Measurements from ENCODE around the gene MGRN1.

MGRN1 gene

GRCh38 chr16:4684058-4684715 is 59.6 kb downstream of the MGRN1 start:
- DNase-seq (ENCODE audit: extremely low read depth in 1 of 2, low read depth in 1 of 2): no peak

- no peak for DNase-seq (ENCODE audit: extremely low read depth in 1 of 2, low read depth in 1 of 2)
These were observed 60.1 kb downstream of the MGRN1 start for GRCh38 chr16:4684763-4685162.

DNA sequence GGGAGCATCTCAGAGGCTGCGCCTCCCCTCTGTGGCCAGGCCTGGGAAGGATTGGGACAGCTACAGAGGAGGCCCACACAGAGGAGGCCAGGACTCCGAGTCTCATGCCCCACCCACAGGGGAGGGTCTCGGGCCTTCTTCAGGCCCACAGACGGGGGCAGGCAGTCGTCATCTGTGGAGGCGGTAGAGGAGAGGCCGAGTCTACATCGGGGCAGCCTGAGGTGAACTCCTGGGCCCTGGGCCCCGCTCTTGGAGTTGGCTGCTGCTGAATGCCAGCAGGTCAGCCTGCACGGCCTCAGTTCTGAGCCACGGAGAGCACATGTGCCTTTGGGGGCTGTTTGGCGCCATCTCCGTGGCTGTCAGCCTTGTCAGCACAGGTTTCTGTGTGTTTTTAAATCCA is 60.7 kb downstream of the MGRN1 start:
- DNase-seq (ENCODE audit: extremely low read depth in 1 of 2, low read depth in 1 of 2): no peak

- no peak for DNase-seq (ENCODE audit: extremely low read depth in 1 of 2, low read depth in 1 of 2)
These were observed 61.3 kb downstream of the MGRN1 start for GRCh38 chr16:4685776-4686496.

DNA sequence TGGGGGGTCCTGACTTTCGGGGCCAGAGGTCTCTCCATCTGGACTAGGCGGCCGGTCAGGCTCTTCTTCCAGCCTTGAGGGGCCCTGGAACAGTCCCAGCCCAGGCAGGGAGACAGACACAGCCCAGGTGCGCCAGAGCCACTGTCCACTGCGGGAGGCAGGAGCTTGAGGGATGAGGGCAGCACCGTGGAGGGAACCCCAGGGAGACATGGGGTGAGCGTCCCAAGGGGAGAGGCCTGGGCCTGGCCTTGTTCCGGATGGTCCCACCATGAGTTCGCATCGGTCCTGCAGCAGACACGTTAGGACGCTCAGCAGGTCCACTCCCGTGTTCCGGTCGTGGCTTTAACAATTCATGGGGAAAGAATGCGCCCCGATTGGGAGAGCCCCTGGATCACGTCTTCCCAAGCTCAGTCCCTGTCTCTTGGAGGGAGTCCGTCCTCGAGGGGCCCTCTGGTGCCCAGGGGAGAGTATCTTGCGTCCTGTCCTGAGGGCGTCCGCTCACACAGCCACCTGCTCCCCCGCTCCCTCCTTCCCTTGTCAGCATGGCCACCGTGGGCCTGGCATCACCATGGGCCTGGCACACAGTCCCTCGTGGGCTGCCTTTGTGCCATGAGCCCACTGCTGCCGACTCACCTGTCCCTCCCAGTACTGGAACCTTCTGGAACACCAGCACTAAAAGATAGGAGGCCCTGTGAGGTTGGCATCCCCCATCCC is 62.0 kb downstream of the MGRN1 start:
- DNase-seq (ENCODE audit: extremely low read depth in 1 of 2, low read depth in 1 of 2): no peak

DNA sequence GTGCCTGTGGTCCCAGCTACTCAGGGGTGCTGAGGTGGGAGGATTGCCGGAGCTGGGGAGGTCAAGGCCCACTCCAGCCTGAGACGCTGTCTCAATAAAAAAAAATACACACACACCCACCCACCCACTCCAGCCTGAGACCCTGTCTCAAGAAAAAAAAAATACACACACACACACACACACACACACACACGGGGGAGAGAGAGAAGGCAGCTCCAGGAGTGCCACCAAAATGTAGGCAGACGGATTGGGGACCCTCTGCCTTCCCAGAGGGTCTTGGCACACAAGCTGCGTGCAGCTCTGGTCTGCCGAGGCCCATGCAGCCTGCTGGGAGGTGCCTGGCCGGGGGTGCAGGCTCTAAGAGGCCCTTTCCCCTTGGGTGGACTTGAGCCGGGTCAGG is 62.8 kb downstream of the MGRN1 start:
- DNase-seq (ENCODE audit: extremely low read depth in 1 of 2, low read depth in 1 of 2): no peak

GRCh38 chr16:4687946-4688673 is 63.5 kb downstream of the MGRN1 start:
- DNase-seq (ENCODE audit: extremely low read depth in 1 of 2, low read depth in 1 of 2): no peak

DNA sequence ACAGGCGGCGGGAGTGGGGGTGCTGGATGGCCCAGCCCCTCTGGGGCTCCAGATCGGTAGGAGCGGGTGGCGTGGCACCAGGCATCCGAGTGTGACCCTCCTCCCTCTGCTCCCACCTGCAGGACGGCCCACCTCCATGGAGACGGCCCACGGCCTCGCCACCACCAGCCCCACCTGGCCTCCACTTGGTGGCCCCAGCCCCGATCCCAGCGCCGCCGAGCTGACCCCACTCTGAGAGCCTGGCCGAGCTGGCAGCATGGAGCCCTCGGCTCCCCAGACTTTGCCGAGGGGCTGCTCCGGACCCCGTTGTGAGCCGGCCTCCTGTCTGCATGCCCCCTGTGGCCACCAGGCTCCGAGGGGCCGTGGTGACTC is 64.0 kb downstream of the MGRN1 start:
- DNase-seq (ENCODE audit: extremely low read depth in 1 of 2, low read depth in 1 of 2): no peak

- no peak for DNase-seq (ENCODE audit: extremely low read depth in 1 of 2, low read depth in 1 of 2)
These were observed 64.6 kb downstream of the MGRN1 start for GRCh38 chr16:4689091-4689671.

GRCh38 chr16:4689864-4690704 is 65.5 kb downstream of the MGRN1 start:
- no peak for DNase-seq (ENCODE audit: extremely low read depth in 1 of 2, low read depth in 1 of 2)

- no peak for DNase-seq (ENCODE audit: extremely low read depth in 1 of 2, low read depth in 1 of 2)
These were observed 66.5 kb downstream of the MGRN1 start for GRCh38 chr16:4690946-4691665.

DNA sequence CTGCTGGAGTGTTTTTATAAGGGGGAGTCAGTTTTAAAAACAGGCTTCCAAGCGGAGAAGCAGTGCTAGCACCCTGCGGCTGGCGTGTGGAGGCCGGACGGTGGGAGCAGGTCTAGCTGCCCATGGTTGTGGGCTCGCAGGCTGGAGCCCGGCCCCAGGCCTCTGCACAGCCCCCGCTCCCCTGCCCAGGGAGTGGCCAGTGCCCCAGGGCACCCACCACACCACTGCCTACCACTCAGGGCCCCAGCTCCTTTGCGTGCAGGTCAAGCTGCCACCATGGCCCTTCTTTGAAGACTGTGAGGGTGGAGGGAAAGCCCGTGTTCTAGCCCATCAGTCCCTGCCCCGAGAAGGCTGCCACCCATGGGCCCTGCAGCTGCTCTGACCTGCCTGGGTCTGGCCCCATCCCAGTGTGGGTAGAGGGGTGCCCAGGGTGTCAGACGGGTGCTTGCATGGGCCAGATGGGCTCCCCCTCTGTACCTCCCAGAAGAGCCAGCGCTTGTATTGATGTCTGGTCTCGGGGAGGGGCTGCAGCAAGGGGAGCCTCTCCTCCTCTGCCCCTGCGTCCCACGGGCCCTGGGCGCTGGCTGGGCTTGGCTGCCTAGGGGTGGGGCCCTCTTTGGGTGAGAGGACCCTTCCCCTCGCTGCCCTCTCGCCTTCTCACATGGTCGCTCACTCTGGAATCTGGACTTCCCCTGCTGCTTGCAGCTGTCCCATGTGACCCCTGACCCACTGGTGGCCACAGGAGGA is 67.2 kb downstream of the MGRN1 start:
- no peak for DNase-seq (ENCODE audit: extremely low read depth in 1 of 2, low read depth in 1 of 2)

GRCh38 chr16:4692460-4693295 is 68.1 kb downstream of the MGRN1 start:
- DNase-seq (ENCODE audit: extremely low read depth in 1 of 2, low read depth in 1 of 2): no peak

DNA sequence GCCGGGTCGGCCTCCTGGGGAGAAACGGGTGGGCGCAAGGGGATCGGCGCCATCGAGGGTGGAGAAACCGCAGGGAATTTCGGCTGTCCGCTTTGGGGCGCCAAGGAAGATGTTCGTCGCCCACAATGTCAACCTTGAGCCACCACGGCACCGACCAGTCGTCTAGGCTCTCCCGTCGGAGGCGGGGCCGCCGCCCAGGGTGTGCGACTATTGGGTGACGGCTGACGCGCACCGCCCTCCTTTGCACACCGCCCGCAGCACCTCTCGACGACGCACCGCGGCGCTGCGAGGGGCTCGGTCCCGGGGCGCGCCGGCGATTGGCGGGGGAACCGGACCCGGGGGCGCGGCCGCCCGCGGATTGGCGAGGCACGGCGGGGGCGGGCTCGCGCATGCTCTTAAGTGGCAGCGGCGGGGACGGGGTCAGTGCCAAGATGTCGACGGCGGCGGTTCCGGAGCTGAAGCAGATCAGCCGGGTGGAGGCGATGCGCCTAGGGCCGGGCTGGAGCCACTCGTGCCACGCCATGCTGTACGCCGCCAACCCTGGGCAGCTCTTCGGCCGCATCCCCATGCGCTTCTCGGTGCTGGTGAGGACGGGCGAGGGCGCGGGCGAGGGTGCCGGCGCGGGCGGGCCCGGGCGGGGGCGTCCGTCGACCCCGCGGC is 68.8 kb downstream of the MGRN1 start, which contains the start of gene NUDT16L1:
Gene NUDT16L1, plus strand, starts transcription at position 267 of the 660 bp plus-strand sequence. Its CDS starts 165 bp downstream, at position 432.
- DNase-seq (ENCODE audit: extremely low read depth in 1 of 2, low read depth in 1 of 2): peak; percentile 90 to 97

- DNase-seq (ENCODE audit: extremely low read depth in 1 of 2, low read depth in 1 of 2): peak in 1 of 2 donors; percentile 37
These were observed 69.5 kb downstream of the MGRN1 start for GRCh38 chr16:4693956-4694641.

GRCh38 chr16:4694642-4695451 is 70.2 kb downstream of the MGRN1 start:
- DNase-seq (ENCODE audit: extremely low read depth in 1 of 2, low read depth in 1 of 2): no peak

Measured in activated CD8-positive, alpha-beta memory T cell treated with anti-CD3 and anti-CD28 coated beads for 1 hour (primary cell).